Adrenal gland (tissue), 5 donors: Measurements from ENCODE around the gene DCAF7.

Experiments used
- CTCF ChIP-seq, 6 experiments: fragments of 450-650 bp in 4 of 6; fragments of 200-600 bp in 2 of 6; sonication (generic) in 1 of 6; IDR thresholded peaks; 1 replicate in 5 of 6; 2 replicates in 1 of 6; pipeline versions ENCODE4 v1.5.1 to v1.8.0; 2016 to 2021; ENCODE audit warnings: antibody characterized with exemption in 6 of 6, mild to moderate bottlenecking in 2 of 6, moderate library complexity in 1 of 6
- POLR2A ChIP-seq, 2 donors: fragments of 450-650 bp; IDR thresholded peaks; one replicate each; pipeline ENCODE4 v1.6.1; 2017; ENCODE audit warnings: antibody characterized with exemption in 2 of 2, mild to moderate bottlenecking in 2 of 2, moderate library complexity in 1 of 2
- donor health status: DM: no; HTN: no; CAD: no.

GRCh38 chr17:63561819-63562218 is 11.5 kb downstream of the DCAF7 start:
- TF ChIP-seq CTCF (IDR thresholded peaks at IDR 0.05) (no peak), POLR2A (IDR thresholded peaks at IDR 0.05) (no peak)
